ENCODE measurements around the gene UGT3A2. TPM values are rescaled to one million over a fixed set of nuclear protein-coding genes. Genes with fewer than 3 reads are reported as not detected.

UGT3A2 gene
- 1.2 and 1.8 TPM in 2 replicates for polyA plus RNA-seq (2014; cell fraction: cytosol; rRNA removed)
- polyA plus RNA-seq (2014; cell fraction: nucleus; rRNA removed) = 0.49 and 0.50 TPM in 2 replicates

DNA sequence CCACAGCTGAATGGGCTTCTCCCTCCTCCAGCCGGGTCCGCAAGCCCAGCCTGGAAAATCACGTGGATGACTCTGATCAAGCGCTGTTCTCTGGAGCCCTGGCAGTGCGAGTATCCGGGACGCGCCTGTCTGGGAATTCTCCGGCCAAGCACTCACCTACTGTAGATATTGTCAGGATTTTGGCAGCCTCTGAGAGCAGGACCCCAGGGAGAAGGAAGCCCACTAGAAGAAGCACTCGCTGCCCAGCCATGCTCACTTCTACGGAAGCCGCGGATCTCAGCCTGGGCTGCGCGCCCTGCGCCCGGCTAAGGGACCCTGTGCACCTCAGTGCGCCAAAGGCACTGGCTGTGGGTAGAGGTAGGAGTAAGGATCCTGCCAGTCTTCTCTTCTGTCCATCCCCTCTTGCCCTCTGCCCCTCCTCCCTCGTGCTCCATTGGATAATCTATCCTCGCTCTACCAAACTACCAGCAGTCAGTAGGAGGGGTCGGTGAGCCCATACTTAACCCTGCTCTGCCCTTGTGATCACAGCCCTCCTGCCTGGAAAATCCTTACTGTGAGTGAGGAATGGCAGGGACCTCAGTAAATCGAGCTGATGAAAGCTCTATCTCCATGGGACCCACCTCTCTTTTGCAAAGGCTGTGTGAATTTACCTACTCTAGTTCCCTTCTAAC, at the start of gene UGT3A2:
TSS of gene UGT3A2 (minus strand) at position 343 of the 671 bp plus-strand sequence. CDS start at position 250, 93 bp downstream.
- DNase-seq (ENCODE audit: low spot score) = peak; percentile 70

- DNase-seq (ENCODE audit: low spot score) = no peak
Observed at GRCh38 chr5:36111238-36111637, 44.6 kb upstream of the UGT3A2 start.

- DNase-seq (ENCODE audit: low spot score) = no peak
Observed at GRCh38 chr5:36108758-36109460, 42.2 kb upstream of the UGT3A2 start.

- no peak for DNase-seq (ENCODE audit: low spot score)
Observed at GRCh38 chr5:36105819-36106218, 39.1 kb upstream of the UGT3A2 start.

DNA sequence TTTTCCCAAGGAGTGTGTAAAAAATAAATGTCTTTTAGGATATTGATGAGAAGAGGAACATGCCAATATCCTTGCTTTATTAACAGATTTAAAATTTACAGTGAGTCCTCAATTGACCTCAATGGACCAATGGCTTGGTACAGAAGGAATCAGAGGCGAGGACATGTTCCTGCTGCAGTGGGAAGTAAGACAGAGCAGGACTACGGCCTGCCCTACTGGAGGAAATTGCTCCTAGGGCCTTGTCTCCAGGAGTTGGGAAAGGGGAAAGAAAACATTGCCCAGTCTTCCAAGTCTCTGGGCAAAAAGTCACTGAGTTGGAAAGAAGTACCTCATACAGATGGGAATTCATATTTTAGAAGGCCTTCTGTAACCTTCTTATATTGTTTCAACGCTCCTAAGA, 33.1 kb upstream of the UGT3A2 start:
- DNase-seq (ENCODE audit: low spot score) = no peak

- DNase-seq (ENCODE audit: low spot score) = no peak
Observed at GRCh38 chr5:36096486-36096885, 29.8 kb upstream of the UGT3A2 start.

GRCh38 chr5:36089989-36090388, 23.3 kb upstream of the UGT3A2 start:
- DNase-seq (ENCODE audit: low spot score) = peak; percentile 32

DNA sequence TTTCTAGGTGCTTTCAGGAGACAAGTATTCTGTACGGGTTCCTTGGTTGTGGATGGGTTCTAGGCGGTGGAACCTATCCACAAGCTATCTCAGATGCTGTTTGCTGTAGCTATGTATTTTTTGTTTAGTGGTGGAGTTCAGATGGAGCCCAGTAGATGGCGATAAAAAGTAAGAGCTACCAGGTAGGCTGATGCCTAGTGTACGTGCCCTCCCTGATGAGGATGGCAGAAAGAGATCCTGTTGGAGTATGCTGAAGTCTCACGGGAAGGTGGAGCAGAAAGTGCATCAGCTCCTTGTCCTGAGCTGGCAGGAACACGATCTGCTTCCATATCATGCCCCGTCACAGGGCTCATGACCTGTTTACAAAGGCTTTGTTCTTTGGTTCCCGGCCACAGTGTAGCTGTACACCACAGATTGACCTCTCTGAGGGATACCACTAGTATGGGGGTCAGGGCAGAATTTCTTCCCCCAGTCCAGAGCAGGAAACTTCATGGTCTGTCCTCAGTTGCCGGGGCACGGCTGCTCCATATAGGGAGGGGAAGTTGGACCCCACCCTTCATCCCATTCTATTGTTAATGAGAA, 12.6 kb upstream of the UGT3A2 start:
- DNase-seq (ENCODE audit: low spot score) = peak; percentile 81

DNA sequence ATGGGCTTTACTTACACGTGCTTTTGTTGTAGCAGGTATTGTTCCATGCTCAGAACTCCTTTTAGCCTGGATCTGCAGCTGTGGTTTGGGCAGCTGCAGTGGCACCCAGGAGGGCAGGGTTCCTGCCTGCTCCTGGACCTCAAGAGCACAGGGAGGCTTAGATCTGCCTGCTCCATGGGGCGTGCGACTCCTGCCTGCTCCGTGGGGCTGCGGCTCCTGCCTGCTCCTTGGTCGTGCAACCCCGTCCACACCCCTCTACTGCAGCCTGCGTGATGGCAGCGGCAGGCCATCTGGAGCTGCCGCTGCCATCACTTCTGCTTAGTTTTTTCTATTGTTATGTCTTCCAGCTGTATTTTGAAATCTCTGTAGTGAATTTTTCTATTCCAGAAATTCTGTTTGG, 11.7 kb upstream of the UGT3A2 start:
- peak; percentile 14 for DNase-seq (ENCODE audit: low spot score)

DNA sequence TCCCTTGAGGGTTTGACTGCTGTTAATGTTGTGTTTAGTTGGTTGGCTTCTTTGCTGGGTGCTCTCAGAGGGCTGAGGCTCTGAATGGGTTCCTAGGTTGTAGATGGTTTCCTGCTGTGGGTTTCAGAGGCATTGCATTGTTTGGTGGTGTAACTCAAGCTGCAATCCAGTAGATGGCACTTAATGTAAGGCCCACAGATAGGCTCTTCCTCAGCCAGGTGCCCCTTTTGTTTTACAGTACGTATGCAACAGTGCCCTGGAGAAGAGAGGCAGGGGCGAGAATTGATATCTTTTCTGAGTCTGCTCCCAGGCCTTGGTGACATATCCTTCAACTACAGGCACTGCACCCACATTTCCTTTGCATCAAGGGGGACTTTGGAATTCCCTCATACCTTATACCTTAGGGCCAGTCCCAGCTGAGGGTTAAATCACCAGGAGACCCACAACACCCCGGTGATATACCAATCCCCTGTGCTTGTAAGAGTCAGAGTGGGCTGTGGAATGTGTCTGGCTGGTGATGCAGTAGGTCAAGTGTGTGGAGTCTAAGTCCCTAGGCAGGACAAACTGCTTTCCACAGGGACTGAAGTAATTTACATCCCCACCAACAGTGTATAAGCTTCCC, 7.0 kb upstream of the UGT3A2 start:
- DNase-seq (ENCODE audit: low spot score) = peak; percentile 41

- no peak for DNase-seq (ENCODE audit: low spot score)
Observed at GRCh38 chr5:36070687-36071571, 4.2 kb upstream of the UGT3A2 start.

- no peak for DNase-seq (ENCODE audit: low spot score)
Observed at GRCh38 chr5:36068751-36069281, 2.1 kb upstream of the UGT3A2 start.

GRCh38 chr5:36066001-36066539, 612 bp downstream of the UGT3A2 start:
- no peak for DNase-seq (ENCODE audit: low spot score)

GRCh38 chr5:36060420-36060887, 6.2 kb downstream of the UGT3A2 start:
- DNase-seq (ENCODE audit: low spot score) = peak; percentile 9

GRCh38 chr5:36059571-36060419, 6.9 kb downstream of the UGT3A2 start:
- DNase-seq (ENCODE audit: low spot score) = no peak

- peak; percentile 17 for DNase-seq (ENCODE audit: low spot score)
Observed at GRCh38 chr5:36058776-36059175, 7.9 kb downstream of the UGT3A2 start.

- DNase-seq (ENCODE audit: low spot score) = no peak
Observed at GRCh38 chr5:36057386-36057785, 9.3 kb downstream of the UGT3A2 start.

DNA sequence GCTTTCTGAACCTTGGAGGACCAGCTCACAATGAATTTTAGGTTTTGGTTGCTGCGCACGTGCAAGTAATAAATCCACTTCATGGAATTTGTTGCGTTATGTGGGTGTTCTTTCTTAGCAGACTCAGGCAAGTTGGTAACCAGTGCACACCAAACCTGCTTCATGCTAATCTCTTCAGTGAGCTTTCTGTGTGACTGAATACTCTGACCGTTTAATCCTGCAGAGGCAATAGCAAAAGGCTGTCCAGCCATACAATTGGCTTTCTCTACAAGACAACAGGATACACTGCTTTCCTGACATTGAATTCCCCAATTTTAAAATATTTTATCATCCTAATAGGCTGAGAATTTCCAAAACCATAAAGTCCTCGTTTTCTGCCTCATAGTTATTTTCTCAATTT, 10.3 kb downstream of the UGT3A2 start:
- no peak for DNase-seq (ENCODE audit: low spot score)

DNA sequence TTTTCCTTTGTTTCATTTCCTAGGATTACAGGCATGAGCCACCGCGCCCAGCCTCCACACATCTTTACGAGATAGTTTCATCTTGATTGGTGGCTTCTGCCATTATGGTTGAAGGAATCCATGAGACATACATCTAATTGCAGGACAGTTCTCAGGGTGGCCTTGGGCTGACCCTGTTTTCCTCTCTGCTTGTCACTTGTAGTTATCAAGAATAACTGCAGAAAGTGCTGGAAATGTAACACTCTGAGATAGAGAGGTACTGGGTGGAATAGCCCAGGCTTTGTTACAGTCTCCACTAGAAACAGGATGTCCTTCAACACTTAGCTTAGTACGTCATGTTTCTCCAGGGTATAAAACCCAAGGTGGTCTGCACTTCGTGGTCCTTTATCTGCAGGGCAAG, 10.7 kb downstream of the UGT3A2 start:
- DNase-seq (ENCODE audit: low spot score) = peak; percentile 85

DNA sequence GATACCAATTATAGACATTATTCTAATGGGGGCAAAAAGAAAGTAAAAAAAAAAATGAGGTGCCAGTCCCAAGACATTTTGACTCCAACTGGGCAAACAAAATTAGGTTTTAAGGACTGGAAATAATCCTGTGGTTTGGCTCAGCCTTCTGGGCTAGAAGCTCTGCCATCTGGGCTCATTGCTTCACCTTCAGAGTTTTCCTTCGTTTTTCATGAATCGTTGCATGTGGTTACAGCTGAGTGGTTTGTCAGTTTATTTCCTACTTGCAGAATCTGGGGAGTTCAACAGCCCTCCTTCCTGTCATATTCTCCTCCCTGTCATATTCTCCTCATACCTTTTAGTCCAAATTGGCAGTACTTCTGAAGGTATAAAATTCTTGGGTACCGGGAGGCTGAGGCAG, 12.0 kb downstream of the UGT3A2 start:
- no peak for DNase-seq (ENCODE audit: low spot score)
